HG03196 (cell line): ENCODE data around the gene TTC21A.

ENCODE experiments used
- ATAC-seq: cut with Tn5 transposase; IDR thresholded peaks from one replicate; pipeline ENCODE4 v1.9.1; 2021; ENCODE audit not compliant: unreplicated experiment

TTC21A gene

DNA sequence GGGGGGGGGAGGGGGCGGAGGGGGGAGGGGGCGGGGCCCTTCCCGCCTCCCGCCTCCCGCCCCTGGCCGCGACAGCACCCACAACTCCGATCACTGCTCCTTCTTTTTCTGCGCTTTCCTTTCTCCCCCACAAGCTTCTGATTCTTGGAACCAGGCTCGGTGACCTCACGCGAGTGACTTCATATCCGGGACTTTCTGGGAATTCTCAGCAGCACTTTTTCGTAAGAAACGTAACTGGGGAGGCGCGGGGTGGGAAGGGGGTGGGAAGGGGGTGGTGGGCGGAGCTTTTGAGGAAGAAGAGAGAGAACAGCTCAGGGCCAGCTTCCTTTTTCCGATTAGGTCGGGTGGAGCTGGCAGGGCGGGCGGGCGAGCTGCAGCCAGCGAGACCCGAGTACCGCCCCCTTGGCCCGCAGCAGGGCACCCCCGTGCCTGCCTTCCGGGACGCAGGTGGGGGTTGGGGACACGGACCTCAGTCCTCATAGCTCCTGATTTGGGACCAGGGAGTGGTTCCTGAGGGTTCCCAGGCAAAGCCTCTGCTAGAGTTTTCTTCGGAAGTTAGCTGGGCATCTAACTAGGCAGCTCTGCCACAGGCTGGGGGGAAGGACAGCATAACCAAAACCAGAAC is 70.3 kb downstream of the TTC21A start:
- peak; percentile 56 for ATAC-seq

DNA sequence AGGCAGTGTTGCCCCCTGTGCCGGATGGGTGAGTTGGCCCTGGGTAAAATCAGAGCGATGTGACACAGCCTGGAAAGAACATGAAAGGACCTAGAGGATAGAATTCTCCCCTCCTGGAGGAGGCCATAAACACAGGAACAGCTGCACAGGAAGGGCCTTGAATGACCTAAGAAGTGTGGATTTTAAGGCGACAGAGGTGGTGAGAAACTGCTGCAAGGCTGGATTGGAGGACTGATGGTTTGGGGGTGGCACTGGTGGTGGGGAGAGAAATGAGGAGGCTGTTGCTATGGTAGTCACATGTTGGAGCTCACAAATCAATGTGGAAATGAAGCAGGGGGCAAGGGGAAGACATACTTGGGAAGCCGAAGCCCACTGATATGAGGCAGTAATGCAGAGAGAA is 71.1 kb downstream of the TTC21A start:
- no peak for ATAC-seq

- ATAC-seq: no peak
Observed at GRCh38 chr3:39180183-39180545, 72.7 kb downstream of the TTC21A start.

GRCh38 chr3:39180546-39181346 is 73.3 kb downstream of the TTC21A start:
- peak; percentile 76 for ATAC-seq

DNA sequence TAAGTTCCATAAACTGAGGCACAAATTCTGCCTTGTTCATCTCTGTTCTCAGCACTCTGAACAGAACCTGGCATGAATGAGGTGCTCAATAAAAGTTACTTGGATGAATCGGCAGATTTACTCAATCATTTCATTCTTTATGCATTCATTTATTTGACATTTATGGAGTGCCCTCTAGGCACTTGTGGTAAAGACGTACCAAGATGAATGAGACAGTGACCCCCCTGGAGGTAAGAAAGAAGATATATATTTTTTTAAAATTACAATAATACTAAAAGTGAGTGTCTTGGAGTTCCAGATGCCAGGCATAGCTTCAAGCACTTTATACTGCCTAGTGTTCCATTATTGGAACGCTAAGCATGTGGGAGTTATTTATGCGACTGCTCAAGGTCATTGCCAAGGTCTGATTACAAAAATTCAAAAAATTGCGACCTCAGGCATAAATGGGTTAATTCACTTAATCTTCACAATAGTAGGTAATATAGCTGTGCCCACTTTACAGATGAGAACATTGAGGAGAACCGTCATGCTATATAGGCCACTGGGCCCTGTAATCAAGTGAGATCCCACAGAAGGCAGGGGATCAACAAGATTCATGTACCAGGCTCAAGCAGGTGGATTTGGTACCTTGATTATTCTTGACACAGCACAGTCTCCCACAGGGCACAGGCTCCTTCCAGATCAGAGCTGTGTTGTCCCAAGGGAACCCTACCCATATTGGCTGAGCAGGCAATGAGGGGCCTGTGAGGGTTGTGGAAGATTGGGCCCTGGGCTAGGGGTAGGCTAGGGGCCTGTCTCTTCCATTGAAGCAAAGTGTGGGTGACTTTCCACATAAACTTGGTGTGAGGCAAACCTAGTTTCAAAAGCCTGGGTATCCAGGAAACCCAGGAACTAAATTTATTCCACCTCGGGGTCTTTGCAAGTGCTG is 74.2 kb downstream of the TTC21A start:
- ATAC-seq: no peak

DNA sequence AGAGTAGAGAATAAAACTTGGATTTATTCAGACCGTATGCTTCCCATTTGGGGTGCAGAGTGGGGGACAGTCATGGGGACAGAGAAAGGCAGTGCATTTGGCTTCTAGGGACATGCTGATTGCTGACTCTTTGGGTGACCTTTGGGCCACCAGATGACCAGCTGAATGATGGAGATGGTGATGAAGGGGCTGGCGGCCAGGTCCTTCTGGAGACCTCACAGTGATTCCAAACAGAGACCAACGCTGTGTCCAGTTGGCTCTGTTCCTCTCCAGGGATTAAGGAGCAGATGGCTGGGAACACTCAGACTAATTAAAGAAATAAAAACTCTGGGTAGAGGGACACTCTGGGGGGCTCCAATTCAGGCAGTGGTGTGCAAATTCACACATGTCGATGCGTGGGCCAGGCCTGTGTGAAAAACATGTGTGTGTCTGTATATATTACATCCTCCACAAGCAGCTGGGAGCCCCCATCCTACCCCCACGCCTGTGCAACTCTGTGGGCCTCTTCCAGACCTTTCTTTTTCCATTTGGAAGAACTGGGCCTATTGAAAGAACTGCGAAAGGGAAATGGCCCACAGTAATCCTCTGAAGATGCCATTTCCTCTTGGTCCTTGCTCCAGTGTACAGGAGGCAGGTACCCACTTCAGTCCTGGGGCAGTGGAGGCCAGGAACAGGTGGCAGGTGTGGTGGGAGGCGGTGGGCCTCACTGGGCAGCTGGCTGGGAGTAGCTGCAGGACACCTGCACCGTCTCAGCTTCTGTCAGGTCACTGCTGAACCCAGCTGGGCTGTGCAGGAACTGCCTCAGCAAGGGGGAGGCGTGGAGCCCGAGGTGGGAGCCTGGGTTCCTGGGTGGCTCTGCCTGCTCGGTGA is 76.0 kb downstream of the TTC21A start:
- ATAC-seq: no peak

DNA sequence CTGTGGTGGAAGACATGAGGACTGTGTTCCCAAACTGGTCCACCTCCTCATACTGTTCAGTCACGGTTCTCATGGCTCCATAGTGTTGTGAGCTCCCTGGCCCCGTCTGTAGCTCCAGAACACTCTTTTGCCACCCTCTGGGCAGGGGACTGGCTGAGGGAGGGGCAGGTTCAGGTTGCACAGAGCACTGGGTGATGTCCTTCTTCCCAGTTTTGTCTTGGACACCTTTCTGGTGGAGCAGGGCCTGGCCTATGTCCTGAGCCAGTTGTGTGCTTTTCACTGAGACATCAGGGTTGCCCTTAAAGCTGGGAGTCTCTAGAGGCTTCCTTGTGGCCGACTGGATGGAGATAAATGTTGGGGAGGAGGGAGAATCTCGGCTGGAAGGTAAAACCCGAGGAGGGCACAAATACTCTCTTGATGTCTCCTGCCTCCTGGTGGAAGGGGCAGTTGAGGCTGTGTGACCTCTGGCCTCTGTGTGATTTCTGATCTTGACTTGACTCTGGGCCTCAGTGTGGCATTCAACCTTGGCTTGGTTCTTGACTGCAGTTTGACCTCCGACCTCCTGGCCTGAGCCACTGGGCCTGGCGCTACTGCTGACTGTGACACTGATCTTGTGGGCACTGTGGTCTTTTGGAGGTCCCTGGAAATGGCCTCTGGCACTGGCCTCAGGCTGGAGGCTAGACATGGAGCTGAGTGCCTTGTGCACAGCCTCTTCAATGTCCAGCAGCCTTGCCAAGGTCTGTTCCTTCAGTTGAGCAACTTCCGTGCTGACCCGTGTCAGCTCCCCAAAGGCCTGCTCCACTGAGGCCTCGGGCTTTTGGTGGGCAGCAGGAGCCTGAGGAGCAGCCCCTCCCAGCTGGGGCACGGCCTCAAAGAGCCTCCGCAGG is 76.8 kb downstream of the TTC21A start:
- ATAC-seq: no peak

DNA sequence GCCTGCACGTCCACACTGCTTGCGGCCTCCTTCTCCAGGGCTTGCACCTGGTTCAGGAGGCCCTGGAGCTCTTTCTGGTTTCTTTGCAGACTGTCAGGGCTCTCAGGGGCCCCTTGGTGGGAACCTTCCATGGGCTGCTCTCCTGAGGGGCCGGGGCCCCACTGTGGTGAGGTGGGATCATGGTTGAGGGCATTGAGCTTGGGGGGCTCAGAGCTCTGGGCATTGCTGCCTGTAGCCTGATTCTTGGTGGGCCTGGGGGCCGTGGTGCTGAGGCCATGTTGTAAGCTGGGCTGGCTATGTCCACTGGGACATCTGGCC is 77.4 kb downstream of the TTC21A start:
- no peak for ATAC-seq

DNA sequence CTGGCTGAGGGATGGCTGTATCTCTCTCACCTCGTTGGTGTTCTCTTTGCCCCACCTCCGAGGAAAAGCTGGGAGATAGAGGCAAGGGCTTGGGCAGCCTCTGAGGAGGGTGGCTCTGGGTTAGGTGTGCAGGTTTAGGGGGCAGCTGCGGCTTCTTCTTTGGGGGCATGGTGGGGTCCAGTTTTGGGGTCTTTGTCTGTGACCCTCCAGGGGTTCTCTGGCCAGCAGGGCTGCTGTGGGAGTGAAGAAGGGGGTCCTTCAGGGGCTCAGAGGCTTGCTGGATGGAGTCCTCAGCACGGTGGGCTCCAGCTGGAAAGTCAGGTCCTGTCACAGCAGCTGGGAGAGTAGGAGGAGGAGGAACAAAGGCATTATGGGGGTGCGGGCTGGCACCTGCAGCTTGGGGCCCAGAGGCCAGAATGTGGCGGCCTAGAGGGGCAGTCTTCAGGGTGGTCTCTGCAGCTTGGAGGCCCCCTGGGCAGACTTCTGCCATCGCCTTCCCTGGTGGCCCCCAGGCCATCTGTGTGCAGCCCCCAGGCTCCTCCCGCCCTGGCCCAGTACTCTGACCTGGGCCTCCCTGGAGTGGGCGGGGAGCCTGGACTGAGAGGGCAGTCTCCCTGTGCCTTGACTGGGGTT is 78.0 kb downstream of the TTC21A start:
- ATAC-seq: no peak

- ATAC-seq: no peak
Observed at GRCh38 chr3:39185959-39186691, 78.6 kb downstream of the TTC21A start.

DNA sequence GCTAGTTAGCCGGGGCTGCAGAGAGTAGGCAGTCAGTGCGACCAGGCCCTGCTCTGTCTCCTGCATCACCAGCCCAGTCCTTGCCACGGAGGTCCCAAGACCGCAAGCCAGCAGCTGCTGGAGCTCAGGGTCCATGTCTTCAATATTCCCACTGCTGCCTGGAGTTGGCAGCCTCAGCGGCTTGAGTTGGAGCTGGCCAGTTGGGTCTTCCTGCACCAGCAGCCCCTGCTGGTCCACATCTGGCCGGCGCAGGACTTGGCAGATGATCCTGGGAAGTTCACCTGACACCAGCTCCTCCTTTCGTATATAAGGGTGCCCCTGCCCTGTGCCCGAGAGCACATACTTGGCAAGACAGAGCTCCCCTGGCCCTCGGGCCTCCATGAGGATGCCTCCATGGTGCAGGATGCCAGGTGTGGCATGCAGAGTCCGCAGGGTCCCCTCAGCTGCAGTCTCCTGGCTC is 79.2 kb downstream of the TTC21A start:
- no peak for ATAC-seq

DNA sequence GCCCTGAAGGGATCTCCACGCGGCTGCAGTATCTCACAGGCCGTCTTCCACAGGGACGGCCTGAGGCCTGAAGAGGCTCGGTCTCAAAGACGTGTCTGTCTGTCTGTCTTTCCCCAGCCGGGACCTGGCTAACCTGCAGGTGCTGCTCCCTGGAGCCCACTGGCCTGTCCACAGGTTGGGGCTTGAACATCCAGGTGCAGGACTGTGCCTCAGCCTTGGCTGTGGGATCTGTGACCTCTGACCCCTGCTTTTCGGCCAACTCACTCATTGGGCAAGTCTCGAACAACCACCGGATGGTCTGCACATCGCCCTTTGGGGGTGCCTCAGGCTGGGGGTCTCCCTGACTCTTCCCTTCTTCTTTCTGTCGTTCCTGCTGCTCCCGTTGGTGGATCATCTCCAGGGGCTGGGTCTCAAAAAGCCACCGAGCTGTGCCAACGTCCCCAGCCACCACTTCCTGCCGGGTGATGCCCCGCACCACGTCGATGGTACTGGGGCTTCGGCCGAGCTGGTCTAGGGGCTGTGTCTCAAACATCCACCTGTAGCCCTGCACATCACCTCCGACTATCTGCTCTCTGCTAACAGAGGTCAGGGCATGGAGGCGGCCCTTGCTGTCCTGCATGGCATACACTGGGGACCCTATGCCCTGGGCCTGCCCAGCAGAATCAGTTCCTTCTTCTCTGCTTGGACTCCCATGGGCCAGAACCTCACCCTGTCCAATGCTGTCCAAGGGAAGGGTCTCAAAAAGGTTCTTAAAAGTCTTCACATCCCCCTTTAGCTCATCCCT is 80.1 kb downstream of the TTC21A start:
- ATAC-seq: no peak
